HTERT RPE-1 (cell line): ENCODE data around the gene IGFBP1.

Source experiments
- in situ Hi-C: fragments of 300-500 bp; cut with MboI; formaldehyde crosslinking; loops from 4 replicates; pipeline ENCODE4 v1.14.3; 2020; ENCODE audit warnings: low sequenced_read_pairs

The IGFBP1 gene

DNA sequence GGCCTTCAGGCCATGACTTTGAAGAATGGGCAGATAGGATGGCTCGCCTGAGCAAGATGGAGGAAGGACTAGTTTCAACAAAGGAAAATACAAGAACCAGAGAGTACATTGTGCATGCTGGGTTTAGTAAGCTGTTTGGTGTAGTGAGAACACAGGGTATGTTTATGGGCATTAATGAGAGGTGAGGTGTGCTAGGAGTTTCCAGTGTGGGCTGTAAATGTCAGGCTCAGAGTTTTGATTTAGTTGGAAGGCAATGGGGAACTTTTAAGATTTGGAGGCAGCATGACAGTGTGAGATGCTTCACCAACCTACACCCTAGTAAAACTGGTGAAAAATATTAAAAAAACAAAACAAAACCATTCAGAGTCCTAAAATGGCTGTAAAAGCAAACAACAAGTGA lies 13.3 kb downstream of the IGFBP1 start:
- in situ Hi-C loops: no loop called here

- in situ Hi-C loops: no loop called here
Observed at GRCh38 chr7:45902820-45903219, 14.5 kb downstream of the IGFBP1 start.

GRCh38 chr7:45909561-45909960 lies 21.3 kb downstream of the IGFBP1 start:
- in situ Hi-C loops: no loop called here

DNA sequence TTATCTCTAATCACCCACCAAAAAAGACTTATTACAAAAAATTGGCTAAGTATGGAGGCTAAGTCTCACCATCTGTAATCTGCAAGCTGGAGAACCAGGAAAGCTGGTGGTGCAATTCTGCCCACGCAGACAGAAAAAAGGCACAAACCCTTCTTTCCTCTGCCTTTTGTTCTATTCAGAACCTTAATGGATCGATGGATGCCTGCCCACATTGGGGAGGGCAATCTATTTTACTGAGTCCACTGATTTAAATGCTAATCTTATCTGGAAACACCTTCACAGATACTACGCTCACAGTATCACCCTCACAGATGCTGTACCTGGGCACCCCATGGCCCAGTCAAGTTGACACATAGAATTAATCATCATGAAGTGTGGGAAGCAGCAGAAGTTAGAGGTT lies 22.6 kb downstream of the IGFBP1 start:
- in situ Hi-C loops: no loop called here

- in situ Hi-C loops: no loop called here
Observed at GRCh38 chr7:45911311-45911710, 23.0 kb downstream of the IGFBP1 start.

GRCh38 chr7:45912972-45913371 lies 24.7 kb downstream of the IGFBP1 start:
- in situ Hi-C loops: no loop called here

- in situ Hi-C loops: no loop called here
Observed at GRCh38 chr7:45914911-45915310, 26.6 kb downstream of the IGFBP1 start.

DNA sequence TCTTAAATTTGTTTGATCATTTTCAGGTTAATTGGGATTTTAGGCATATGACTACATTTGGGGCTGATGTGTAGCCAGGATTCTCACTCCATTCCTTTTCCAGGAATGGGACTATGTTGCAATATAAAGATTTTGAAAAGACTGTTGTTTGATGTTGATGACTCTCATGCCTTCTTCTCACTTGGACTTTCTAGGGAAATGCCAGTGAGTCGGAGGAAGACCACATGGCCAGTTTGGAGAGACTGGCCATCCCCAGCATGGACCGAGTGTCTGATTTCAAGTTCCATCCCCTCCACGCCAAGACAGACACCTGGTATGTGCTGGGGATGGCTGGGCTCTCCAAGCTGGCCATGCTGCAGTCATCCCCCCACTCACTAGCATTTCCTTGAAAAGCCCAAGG lies 27.3 kb downstream of the IGFBP1 start:
- in situ Hi-C loops: no loop called here

DNA sequence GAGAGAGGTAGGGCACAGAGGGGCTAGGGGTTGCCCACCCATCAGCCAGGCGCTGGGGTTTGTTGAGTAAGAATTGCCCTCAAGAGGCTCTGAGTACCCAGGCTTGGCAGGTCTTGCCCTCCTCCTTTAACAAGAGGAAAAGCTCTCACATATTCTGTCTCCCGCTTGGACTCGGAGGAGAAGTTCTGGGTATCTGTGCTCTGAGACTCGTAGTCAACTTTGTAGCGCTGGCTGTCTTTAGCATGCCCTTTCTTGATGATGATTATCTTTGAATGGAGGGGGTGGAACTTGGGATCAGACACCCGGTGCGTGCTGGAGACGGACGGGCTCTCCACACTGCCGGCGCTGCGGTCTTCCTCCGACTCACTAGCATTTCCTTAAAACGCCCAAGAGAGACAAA lies 28.8 kb downstream of the IGFBP1 start:
- in situ Hi-C loops: no loop called here

- in situ Hi-C loops: no loop called here
Observed at GRCh38 chr7:45917658-45918057, 29.4 kb downstream of the IGFBP1 start.

GRCh38 chr7:45918556-45918955 lies 30.3 kb downstream of the IGFBP1 start:
- in situ Hi-C loops: no loop called here

GRCh38 chr7:45919231-45919784 lies 31.0 kb downstream of the IGFBP1 start:
- in situ Hi-C loops: no loop called here

DNA sequence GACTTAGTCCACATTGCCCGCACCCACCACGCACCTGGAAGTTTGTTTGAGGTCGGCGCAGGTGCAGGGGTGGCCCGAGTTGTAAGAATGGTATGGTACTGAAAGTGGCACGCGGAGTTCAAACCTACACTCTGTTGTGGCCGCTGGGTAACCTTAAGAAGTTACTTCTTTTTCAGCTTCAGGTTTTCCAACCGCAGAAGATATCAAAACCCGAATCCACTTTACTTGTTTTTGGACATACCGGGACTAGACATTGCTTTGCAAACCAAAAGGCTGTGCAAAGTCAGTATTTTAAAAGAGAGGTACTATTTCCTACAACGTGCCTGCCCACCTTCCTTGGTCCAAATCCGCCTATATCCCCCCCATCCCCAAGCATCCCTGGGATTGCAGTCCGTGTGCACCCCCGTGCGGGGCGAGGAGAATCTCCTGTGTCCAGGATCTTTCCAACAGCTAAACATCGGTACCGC lies 31.7 kb downstream of the IGFBP1 start:
- in situ Hi-C loops: no loop called here

DNA sequence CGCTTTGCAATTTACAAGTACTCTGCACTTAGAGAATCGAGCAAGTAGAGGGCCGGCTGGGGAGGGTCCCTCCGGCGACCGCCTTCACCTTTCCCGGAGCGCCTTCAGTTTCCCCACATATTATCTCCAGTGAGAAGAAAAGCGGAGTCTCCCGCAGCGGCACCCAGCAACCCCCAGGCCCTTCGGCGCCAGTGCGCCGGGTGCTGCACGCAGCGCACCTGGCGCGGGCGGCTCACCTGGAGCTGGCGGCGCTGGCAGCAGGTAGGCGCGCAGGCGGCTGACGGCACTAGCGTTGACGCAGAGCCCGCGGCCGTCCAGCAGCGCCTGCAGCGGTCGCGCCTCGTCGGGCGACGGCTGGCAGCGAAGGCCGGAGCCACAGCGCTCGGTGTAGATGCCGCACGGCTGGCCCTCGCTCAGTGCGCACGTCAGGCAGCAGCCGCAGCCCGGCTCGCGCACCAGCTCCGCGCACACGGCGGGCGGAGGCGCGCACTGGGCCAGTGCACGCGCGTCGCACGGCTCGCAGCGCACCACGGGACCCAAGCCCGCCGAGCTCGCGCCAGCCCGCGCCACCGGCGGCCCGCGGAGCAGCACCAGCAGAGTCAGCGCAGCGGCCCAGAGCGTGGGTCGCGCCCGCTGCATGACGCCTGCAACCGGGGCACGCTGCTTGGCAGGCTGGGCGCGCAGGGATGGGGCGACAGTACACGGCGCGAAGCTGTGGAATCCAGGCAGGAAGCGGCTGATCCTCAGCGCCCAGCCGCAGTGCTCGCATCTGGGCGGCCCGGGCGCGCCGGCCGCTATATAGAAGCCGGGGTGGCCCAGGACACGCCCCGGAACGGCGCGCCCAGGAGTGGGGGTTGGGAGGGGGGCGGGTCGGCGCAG lies 32.5 kb downstream of the IGFBP1 start, which contains the start of gene IGFBP3:
TSS of gene IGFBP3 (minus strand) at position 771 of the 879 bp plus-strand sequence. CDS start at position 639, 132 bp downstream.
- in situ Hi-C loops: no loop called here

DNA sequence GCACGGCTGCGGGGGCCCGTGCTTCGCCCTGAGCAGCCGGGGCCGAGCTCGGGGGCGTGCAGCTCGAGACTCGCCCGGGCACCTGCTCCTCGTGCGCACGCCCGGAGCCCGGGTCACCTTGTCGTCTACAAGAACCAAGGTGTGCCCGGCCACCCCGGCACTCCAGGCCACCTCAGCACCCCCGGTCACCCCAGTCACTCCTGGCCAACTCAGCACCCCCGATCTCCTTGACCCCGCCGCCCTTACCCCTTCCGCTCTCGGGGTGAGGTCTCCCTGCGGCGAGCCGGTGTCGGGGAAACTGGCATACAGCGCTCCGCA lies 33.1 kb downstream of the IGFBP1 start:
- in situ Hi-C loops: no loop called here

DNA sequence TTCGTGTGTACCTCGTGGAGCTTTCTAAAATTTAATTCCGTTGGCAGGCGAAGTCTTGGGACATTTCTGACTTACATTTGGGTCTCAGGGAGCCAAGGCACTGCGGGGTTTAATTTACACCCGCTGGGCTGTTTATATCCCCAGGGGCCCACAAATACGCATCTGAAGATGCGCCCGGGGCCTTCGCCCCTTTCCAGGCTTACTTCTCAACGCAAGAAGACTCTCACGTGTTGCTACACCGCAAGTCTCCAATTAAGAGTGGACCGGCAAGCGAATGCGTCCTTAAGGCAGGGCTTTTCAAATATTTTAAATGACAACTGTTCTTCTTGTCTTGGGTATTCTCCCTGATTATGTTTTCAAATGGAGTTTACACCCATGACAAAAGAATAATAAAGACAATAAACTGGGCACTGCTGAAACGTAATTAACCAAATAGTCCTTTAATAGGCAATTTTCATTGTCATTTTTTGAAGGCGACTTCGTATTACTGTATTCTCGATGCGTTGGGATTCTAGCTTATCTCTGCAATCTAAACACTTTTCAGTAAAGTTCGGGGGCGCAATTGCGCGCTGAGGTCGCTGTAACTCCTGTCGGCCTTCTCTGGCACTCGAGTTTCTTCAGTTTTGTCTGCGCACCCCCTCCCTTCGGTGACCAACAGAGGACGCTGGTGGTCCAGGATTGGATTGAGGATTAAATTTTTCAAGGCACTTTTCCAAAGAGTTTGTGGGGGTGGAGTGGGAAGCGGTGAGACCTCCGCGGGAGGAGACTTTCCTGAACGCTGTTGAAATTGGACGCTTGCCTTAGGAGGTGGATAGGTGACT lies 33.6 kb downstream of the IGFBP1 start:
- in situ Hi-C loops: no loop called here

GRCh38 chr7:45922810-45923209 lies 34.5 kb downstream of the IGFBP1 start:
- in situ Hi-C loops: no loop called here

GRCh38 chr7:45923290-45923689 lies 35.0 kb downstream of the IGFBP1 start:
- in situ Hi-C loops: no loop called here

GRCh38 chr7:45923818-45924217 lies 35.5 kb downstream of the IGFBP1 start:
- in situ Hi-C loops: no loop called here

GRCh38 chr7:45924283-45924682 lies 36.0 kb downstream of the IGFBP1 start:
- in situ Hi-C loops: no loop called here

GRCh38 chr7:45927721-45928120 lies 39.4 kb downstream of the IGFBP1 start:
- in situ Hi-C loops: no loop called here

DNA sequence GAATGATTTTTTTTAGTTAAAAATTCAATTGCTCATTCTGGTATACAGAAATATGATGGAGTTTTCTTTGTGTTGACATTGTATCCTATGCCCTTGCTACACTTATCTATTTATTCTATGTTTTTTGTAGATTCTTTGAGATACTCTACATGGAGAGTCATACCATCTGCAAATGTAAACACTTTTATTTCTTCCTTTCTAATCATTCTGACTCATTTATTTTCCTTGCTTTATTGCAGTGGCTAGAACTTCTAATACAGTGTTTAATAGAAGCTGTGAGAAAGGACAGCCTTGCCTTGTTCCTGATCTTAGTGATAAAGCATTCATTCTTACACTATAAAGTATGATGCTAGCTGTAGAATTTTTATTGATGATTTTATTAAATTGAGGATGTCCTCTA lies 42.7 kb downstream of the IGFBP1 start:
- in situ Hi-C loops: no loop called here
